ENCODE data around the gene TOP2B. TPM values are rescaled to one million over a fixed set of nuclear protein-coding genes. Genes with fewer than 3 reads are reported as not detected.

Gene TOP2B
- polyA plus RNA-seq, 1 of the 3 experiments (the other 2 are of a cell fraction) = 20.4 TPM

DNA sequence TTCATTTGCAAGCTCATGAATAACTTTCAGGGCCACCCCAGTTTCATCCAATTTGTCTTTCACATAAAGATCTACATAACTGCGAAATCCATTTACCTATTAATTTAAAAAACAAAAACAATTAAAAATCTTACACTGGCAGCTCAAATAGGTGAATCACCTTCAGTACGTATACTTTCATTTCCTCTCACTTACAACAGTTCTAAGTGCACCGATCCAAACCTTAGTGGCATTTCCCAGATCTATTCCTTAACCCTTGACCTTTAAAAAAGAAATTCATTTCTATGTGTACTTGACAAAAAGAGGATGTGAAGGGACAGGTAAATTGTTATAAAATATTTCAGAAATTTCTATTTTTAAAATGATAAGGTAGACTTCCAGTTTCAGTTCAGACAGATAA lies 30.8 kb downstream of the TOP2B start:
- TF ChIP-seq, protein P1, sequence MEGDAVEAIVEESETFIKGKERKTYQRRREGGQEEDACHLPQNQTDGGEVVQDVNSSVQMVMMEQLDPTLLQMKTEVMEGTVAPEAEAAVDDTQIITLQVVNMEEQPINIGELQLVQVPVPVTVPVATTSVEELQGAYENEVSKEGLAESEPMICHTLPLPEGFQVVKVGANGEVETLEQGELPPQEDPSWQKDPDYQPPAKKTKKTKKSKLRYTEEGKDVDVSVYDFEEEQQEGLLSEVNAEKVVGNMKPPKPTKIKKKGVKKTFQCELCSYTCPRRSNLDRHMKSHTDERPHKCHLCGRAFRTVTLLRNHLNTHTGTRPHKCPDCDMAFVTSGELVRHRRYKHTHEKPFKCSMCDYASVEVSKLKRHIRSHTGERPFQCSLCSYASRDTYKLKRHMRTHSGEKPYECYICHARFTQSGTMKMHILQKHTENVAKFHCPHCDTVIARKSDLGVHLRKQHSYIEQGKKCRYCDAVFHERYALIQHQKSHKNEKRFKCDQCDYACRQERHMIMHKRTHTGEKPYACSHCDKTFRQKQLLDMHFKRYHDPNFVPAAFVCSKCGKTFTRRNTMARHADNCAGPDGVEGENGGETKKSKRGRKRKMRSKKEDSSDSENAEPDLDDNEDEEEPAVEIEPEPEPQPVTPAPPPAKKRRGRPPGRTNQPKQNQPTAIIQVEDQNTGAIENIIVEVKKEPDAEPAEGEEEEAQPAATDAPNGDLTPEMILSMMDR (IDR thresholded peaks at IDR 0.05) = no peak
- TF ChIP-seq EP300 (IDR thresholded peaks at IDR 0.05; ENCODE audit: borderline replicate concordance in 1 of 2, low read depth in 1 of 2, low read length in 1 of 2) (no peak), GABPA (IDR thresholded peaks at IDR 0.05; ENCODE audit: low read depth) (no peak), MXI1 (IDR thresholded peaks at IDR 0.05; ENCODE audit: low read depth, low read length) (no peak), FOXM1 (IDR thresholded peaks at IDR 0.05; ENCODE audit: low read depth) (no peak), POLR2AphosphoS5 (IDR thresholded peaks at IDR 0.05; ENCODE audit: low read depth, low read length) (no peak)
- TF ChIP-seq, protein P2, sequence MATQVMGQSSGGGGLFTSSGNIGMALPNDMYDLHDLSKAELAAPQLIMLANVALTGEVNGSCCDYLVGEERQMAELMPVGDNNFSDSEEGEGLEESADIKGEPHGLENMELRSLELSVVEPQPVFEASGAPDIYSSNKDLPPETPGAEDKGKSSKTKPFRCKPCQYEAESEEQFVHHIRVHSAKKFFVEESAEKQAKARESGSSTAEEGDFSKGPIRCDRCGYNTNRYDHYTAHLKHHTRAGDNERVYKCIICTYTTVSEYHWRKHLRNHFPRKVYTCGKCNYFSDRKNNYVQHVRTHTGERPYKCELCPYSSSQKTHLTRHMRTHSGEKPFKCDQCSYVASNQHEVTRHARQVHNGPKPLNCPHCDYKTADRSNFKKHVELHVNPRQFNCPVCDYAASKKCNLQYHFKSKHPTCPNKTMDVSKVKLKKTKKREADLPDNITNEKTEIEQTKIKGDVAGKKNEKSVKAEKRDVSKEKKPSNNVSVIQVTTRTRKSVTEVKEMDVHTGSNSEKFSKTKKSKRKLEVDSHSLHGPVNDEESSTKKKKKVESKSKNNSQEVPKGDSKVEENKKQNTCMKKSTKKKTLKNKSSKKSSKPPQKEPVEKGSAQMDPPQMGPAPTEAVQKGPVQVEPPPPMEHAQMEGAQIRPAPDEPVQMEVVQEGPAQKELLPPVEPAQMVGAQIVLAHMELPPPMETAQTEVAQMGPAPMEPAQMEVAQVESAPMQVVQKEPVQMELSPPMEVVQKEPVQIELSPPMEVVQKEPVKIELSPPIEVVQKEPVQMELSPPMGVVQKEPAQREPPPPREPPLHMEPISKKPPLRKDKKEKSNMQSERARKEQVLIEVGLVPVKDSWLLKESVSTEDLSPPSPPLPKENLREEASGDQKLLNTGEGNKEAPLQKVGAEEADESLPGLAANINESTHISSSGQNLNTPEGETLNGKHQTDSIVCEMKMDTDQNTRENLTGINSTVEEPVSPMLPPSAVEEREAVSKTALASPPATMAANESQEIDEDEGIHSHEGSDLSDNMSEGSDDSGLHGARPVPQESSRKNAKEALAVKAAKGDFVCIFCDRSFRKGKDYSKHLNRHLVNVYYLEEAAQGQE (IDR thresholded peaks at IDR 0.05; ENCODE audit: low read depth, low read length) = no peak
- TF ChIP-seq, protein P3, sequence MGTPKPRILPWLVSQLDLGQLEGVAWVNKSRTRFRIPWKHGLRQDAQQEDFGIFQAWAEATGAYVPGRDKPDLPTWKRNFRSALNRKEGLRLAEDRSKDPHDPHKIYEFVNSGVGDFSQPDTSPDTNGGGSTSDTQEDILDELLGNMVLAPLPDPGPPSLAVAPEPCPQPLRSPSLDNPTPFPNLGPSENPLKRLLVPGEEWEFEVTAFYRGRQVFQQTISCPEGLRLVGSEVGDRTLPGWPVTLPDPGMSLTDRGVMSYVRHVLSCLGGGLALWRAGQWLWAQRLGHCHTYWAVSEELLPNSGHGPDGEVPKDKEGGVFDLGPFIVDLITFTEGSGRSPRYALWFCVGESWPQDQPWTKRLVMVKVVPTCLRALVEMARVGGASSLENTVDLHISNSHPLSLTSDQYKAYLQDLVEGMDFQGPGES (IDR thresholded peaks at IDR 0.05; ENCODE audit: low read depth, low read length) = no peak
- Histone ChIP-seq H3K36me3 (replicated peaks in 1 of 2; ENCODE audit: control insufficient read depth in 1 of 2, insufficient read depth in 2 of 2, low read length in 1 of 2) (peaks cover 86 to 91% of the 10 kb centered on the region in 2 experiments), H3K9me3 (no peaks in the 10 kb centered on the region), H2AFZ (ENCODE audit: low read depth) (no peak overlapping the region), H3K79me2 (ENCODE audit: insufficient read depth) (peaks cover 6% of the 10 kb centered on the region), H3K27me3 (ENCODE audit: insufficient read depth) (no peaks in the 10 kb centered on the region), H4K20me1 (ENCODE audit: insufficient read depth) (no peaks in the 10 kb centered on the region), H3K9me2 (no peaks in the 10 kb centered on the region), H3F3A (replicated peaks; ENCODE audit: insufficient read depth) (peaks cover 3% of the 10 kb centered on the region), H3K27ac (ENCODE audit: low read depth in 2 of 2, low read length in 1 of 2) (no peak overlapping the region), H3K4me2 (no peak overlapping the region), H3K4me1 (ENCODE audit: control insufficient read depth in 1 of 2, insufficient read depth in 2 of 2, low read depth in 1 of 2, low read length in 1 of 2) (no peaks in the 10 kb centered on the region; a peak in 1 of 4 replicates), H3K4me3 (ENCODE audit: low read depth in 2 of 2, low read length in 1 of 2) (no peak overlapping the region), H3K9ac (no peak overlapping the region)
- no peak for DNase-seq
- 92% methylated on average over 3 of the region's 3 CpGs for WGBS (ENCODE audit: low lambda C conversion rate)
- ChIA-PET CTCF (interaction anchor here (0.9 to 7.9 kb wide), 2 partner anchors 15 to 39 kb away, joined by 3 to 46 read pairs; no protein-coding TSS in a partner anchor), POLR2A (no interaction called here)

DNA sequence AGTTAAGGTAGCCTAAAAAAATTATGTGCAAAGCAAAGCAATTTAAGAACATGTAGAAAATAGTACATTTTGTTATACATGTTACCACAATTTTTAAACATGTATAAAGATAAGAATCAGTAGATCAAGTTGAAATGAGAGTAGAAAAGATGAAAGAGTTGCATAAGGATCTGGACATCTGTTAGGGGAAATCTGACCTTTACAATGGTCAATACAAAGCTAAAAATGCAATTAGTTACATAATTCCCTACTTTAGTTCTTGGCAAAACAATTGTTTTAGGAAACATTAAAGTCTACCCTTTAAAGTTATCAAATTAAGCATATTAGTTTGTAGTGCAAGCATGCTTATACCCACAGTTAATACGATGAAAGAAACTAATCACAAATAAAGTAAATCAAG lies 32.7 kb downstream of the TOP2B start:
- CTCF ChIA-PET = interaction anchor here (1.3 to 1.8 kb wide), 2 partner anchors 16 to 50 kb away, joined by 3 to 6 read pairs; no protein-coding TSS in a partner anchor
- Histone ChIP-seq H3K36me3 (replicated peaks in 1 of 2; ENCODE audit: control insufficient read depth in 1 of 2, insufficient read depth in 2 of 2, low read length in 1 of 2) (peaks cover 82 to 86% of the 10 kb centered on the region in 2 experiments), H2AFZ (ENCODE audit: low read depth) (no peak overlapping the region), H4K20me1 (ENCODE audit: insufficient read depth) (no peaks in the 10 kb centered on the region), H3F3A (replicated peaks; ENCODE audit: insufficient read depth) (peaks cover 3% of the 10 kb centered on the region), H3K9me2 (no peaks in the 10 kb centered on the region), H3K79me2 (ENCODE audit: insufficient read depth) (no peaks in the 10 kb centered on the region), H3K27me3 (ENCODE audit: insufficient read depth) (no peaks in the 10 kb centered on the region), H3K4me3 (ENCODE audit: low read depth in 2 of 2, low read length in 1 of 2) (no peak overlapping the region), H3K9me3 (no peaks in the 10 kb centered on the region), H3K4me2 (no peak overlapping the region), H3K9ac (no peak overlapping the region), H3K4me1 (ENCODE audit: control insufficient read depth in 1 of 2, insufficient read depth in 2 of 2, low read depth in 1 of 2, low read length in 1 of 2) (no peaks in the 10 kb centered on the region; a peak in 1 of 4 replicates), H3K27ac (ENCODE audit: low read depth in 2 of 2, low read length in 1 of 2) (no peak overlapping the region)
- WGBS (ENCODE audit: low lambda C conversion rate) = 60% methylated on average over 1 of the region's 1 CpG
- no peak for TF ChIP-seq RXRA (IDR thresholded peaks at IDR 0.05; ENCODE audit: borderline replicate concordance, low read depth)
- no peak for TF ChIP-seq NRF1 (IDR thresholded peaks at IDR 0.05; ENCODE audit: low read depth, low read length)
- no peak for TF ChIP-seq GABPA (IDR thresholded peaks at IDR 0.05; ENCODE audit: low read depth)
- TF ChIP-seq MEF2A (IDR thresholded peaks at IDR 0.05; ENCODE audit: borderline replicate concordance, low read depth) = no peak
- no peak for TF ChIP-seq GATA2 (CRISPR knock-in tag; IDR thresholded peaks at IDR 0.05)
- TF ChIP-seq POLR2AphosphoS5 (IDR thresholded peaks at IDR 0.05; ENCODE audit: low read depth, low read length) = no peak
- TF ChIP-seq, protein P1 (IDR thresholded peaks at IDR 0.05) = no peak
- TF ChIP-seq RAD21 (IDR thresholded peaks at IDR 0.05; ENCODE audit: low read length) = no peak
- no peak for TF ChIP-seq JUND (IDR thresholded peaks at IDR 0.05)
- no peak for TF ChIP-seq FOSL2 (IDR thresholded peaks at IDR 0.05; ENCODE audit: borderline replicate concordance, low read depth)
- DNase-seq = no peak
- POLR2A ChIA-PET = no interaction called here

Data from SK-N-SH (cell line).